Measurements from ENCODE around the gene C19orf38.
"Not testable (repeated sequence)": the region's sequence is repeated elsewhere in the genome, so short reads cannot be mapped to it uniquely, and the experiment has no call there.

The C19orf38 gene

GRCh38 chr19:10871711-10872545, 23.7 kb downstream of the C19orf38 start:
- peak in 1 of 2 donors; percentile 11 for DNase-seq (ENCODE audit: extremely low read depth in 1 of 2, low read depth in 1 of 2)

DNA sequence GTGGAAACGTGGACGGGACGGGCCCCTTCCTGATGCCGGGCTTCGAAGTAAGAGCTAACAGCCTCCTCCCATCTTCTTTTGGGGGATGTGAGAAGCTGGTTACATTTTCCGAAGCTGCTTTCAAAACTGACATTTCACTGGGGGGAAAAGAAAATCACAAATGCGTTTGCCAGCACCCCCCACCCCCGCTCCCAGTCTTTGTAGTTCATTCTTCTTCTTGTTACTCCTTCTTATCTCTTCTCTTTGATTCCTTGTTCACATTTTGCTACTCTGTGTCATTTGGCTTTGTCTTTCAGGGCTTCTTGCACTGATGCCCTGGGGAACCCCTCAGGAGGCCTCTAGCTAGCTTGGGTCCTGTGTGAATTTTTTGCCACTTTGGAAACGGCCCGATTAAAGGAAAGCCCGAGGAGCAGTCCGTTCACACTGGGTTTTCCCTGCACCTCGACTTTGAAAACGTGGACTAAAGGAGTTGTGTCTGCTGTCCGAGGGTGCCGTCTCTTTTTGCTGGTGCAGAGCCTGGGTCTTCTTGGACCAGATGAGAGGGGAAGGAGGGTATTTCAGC, 24.4 kb downstream of the C19orf38 start:
- no peak for DNase-seq (ENCODE audit: extremely low read depth in 1 of 2, low read depth in 1 of 2)

DNA sequence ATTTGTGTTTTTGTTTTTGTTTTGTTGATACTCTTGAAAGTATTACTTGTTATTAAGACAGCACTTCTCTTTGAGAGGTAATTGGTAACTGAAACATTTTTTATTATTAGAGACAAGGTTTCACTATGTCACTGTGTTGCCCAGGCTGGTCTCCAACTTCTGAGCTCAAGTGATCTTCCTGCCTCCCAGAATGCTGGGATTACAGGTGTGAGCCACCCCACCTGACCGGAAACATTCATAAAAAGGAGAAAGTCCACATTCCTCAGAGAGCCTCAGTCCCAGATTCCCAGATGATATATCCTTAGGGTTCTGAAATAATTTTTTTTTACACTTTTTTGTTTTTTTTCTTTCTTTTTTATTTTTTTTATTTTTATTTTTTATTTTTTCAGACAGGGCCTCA, 25.8 kb downstream of the C19orf38 start:
- no peak for DNase-seq (ENCODE audit: extremely low read depth in 1 of 2, low read depth in 1 of 2)

DNA sequence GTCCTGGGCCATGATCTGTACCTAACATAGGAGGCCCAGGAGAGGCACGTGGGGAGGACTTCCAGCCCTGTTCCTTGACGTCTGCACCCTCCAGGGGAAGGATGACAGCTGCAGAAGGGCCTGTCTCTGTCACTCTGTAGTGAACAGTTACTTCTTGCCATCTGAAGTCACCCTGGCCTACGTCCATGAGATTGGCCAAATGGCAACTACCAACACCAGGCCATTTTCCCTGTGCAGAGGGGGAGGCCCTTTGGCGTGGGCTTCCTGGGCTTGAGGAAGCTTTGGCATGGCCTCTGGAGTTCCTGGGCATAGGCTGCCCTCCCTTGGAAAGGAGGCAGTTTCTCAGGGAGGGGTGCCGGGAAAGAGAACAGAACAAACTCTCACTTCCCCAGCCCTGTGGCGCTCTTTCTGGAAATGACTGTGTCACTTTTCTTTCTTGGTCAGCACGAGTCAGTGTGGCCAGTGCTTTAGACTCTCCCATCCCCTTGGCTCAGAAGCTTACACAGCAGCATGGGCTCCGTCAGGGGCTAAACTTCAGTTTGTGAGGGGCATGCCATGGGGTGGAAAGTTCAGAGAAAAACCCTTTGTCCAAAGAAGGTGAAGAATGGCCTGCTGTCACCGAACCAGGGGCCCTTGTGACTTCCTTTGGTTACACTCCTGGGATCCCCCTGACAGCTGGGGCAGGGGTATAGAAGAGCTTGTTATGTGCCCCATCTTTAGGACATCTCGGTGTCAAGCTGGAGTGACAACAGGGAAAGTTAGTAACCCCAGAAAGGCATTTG, 28.4 kb downstream of the C19orf38 start:
- DNase-seq (ENCODE audit: extremely low read depth in 1 of 2, low read depth in 1 of 2), result no peak

DNA sequence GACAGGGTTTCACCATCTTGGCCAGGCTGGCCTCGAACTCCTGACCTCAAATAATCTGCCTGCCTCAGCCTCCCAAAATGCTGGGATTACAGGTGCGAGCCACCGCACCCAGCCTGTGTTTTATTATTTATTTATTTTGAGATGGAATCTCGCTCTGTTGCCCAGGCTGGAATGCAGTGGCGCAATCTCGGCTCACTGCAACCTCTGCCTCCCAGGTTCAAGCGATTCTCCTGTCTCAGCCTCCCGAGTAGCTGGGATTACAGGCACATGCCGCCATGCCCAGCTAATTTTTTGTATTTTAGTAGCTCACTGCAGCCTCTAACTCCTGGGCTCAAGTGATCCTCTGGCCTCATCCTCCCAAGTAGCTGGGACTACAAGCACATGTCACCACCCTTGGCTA, 29.4 kb downstream of the C19orf38 start:
- not testable (repeated sequence) for DNase-seq (ENCODE audit: extremely low read depth in 1 of 2, low read depth in 1 of 2)

- no peak for DNase-seq (ENCODE audit: extremely low read depth in 1 of 2, low read depth in 1 of 2)
Observed at GRCh38 chr19:10878253-10878652, 30.0 kb downstream of the C19orf38 start.

DNA sequence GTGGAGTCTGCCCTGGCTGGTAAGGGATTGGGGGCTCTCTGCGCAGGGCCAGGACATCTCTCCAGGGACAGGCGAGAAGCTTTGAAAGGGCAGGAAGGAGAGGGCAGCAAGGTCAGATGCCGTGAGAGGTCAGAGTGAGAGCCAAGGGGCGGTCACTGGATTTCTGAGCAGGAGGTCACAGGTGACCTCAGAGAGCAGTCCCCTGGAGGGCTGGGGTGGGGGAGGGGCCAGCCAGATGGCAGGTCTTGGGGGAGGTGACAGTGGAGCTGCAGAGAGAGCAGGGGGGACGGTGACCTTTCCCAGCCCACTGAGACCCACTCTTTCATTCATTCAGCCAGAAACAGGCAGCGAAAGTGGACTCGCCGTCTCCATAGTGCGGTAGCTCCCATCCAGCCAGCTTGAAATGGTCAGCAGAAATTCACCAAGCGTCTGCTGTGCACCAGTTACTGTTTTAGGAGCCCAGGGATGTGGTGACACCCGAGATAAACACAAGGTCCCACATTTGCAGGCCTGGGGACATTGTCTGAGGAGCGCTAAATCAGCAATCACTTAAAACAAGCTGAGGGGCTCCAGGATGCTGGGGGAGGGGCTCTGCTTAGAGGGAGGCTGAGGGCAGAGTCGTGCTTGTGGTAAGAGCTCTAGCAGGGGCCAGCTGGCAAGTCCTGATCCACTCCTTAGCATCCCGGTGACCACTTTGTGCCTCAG, 33.3 kb downstream of the C19orf38 start:
- no peak for DNase-seq (ENCODE audit: extremely low read depth in 1 of 2, low read depth in 1 of 2)

- no peak for DNase-seq (ENCODE audit: extremely low read depth in 1 of 2, low read depth in 1 of 2)
Observed at GRCh38 chr19:10882108-10882457, 33.9 kb downstream of the C19orf38 start.

- DNase-seq (ENCODE audit: extremely low read depth in 1 of 2, low read depth in 1 of 2), result no peak
Observed at GRCh38 chr19:10884274-10884673, 36.1 kb downstream of the C19orf38 start.

DNA sequence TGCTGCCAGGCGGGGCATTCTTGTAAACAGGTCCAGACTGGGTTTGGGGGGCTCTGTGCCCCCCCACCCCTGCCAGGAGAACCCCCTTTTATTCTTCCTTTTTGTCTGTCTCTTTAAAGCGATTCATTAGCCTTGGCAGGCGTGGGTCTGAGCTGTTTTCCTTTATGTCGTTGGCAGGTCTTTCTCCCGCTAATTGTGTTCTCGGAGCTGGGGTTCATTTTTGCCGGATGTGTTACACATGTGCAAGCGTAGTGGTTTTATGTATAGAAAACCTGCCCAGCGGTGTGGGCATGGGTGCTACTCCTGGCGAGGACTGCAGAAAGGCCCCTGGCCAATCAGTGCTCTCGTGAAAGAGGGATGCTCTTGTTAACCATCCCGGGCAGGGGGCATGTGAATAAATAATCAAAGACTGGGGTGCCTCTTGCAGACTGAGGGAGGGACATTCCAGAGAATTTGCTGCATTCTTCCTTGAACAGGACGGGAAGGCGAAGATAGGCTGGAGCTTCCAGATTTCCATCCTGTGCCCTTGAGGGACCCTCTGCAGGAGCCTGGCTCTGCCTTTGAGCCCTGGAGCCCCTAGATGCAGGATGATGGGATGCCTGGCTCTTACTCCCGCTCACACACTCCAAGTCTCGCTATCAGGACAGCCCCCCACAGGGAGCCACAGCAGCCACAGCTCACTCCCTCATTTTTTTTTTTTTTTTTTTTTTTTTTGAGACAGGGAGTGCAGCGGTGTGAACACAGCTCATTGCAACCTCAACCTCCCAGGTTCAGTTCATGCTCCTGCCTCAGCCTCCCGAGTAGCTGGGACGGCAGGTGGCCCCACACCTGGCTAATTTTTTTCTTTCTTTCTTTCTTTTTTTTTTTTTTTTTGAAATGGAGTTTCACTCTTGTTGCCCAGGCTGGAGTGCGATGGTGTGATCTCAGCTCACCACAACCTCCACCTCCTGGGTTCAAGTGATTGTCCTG, 37.3 kb downstream of the C19orf38 start:
- no peak for DNase-seq (ENCODE audit: extremely low read depth in 1 of 2, low read depth in 1 of 2)

DNA sequence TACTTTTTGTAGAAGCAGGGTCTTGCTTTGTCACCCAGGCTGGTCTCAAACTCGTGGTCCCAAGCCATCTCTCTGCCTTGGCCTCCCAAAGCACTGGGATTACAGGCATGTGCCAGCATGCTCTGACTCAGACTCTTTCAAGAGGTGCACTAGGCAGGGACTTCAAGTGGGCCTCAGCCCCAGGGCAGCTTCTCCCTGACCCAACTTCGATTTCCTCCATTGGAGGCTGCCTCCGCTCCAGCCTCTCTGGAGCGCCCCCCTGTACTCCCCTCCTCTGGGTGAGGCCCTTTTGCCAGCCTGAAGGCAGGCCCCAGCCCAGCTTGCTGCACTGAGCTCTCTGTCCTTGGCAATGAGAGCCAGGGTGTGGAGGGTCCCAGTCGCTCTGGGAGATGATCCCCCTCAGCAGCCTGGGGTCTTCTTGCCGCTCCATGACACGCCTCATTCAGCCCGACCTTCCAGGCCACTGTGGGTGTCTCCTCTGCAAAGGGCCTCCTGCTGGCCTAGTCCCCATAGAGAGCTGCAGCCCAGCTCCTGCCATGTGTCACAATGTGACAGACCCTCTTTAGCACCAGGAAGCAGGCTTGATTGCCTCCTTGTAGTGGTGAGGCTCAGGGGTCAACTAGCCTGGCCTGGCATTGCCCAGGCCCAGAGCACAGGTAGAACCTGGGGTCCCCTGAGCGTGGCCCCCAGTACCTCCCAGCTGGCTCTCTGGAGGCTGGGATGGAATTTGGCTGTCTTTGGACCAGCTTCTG, 39.6 kb downstream of the C19orf38 start:
- no peak for DNase-seq (ENCODE audit: extremely low read depth in 1 of 2, low read depth in 1 of 2)

GRCh38 chr19:10888421-10888866, 40.2 kb downstream of the C19orf38 start:
- no peak for DNase-seq (ENCODE audit: extremely low read depth in 1 of 2, low read depth in 1 of 2)

DNA sequence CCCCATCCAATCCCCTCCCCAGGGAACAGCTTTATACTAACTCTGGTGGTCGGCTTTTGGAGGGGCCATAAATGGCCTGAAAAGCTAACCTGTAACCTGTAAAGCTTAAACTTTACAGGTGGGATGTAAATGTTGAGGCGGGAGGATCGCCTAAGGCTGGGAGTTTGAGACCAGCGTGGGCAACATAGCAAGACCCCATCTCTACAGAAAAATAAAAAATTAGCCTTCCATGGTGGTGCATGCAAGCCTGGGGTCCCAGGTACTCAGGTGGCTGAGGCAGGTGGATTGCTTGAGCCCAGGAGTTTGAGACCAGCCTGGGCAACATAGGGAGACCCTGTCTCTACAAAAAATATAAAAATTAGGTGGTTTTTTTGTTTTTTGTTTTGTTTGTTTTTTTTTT, 41.7 kb downstream of the C19orf38 start:
- no peak for DNase-seq (ENCODE audit: extremely low read depth in 1 of 2, low read depth in 1 of 2)

GRCh38 chr19:10891405-10892086, 43.3 kb downstream of the C19orf38 start:
- DNase-seq (ENCODE audit: extremely low read depth in 1 of 2, low read depth in 1 of 2), result no peak

DNA sequence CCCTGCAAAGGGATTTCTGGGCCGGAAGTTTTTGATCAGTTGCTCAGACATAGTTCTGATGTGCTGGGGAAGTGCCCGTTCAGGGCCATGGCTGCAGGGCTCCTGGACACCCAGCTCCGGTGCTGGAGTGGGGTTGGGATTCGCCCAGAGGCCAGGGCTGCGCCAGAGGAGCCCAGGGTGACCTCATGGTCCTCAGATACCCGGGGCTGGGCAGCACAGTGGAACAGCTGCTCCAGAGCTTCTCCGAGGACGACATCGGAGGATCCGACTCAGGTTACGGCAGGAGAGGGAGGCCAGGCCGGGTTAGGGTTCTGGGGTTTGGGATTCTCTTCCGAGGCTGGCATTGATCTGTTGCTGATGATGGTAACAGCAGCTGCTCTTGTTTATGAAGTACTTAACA, 44.0 kb downstream of the C19orf38 start:
- DNase-seq (ENCODE audit: extremely low read depth in 1 of 2, low read depth in 1 of 2), result no peak

- no peak for DNase-seq (ENCODE audit: extremely low read depth in 1 of 2, low read depth in 1 of 2)
Observed at GRCh38 chr19:10894911-10895213, 46.6 kb downstream of the C19orf38 start.

DNA sequence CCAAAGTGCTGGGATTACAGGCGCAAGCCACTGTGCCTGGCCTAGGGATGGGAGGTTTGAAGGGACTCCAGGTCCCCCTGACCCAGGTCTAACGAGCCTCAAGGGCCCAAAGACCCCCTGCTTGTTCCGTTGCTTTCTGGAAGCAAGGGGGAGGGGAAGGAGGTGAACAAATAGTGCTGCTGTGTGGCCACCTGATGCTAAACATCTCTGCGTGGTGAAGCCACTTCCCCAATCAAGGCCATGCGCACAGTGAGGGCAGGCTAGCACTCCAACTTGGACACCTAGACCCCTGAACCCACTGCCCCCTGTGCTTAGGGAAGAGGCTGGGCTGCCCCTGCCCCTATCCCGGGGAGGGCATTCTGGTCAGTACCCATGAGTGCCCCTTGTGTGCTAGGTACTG, 47.1 kb downstream of the C19orf38 start:
- no peak for DNase-seq (ENCODE audit: extremely low read depth in 1 of 2, low read depth in 1 of 2)

GRCh38 chr19:10895920-10896319, 47.7 kb downstream of the C19orf38 start:
- no peak for DNase-seq (ENCODE audit: extremely low read depth in 1 of 2, low read depth in 1 of 2)

All from activated CD8-positive, alpha-beta memory T cell treated with anti-CD3 and anti-CD28 coated beads for 1 hour (primary cell).